K562 (cell line): ENCODE data around the gene NAV2. TPM values are rescaled to one million over a fixed set of nuclear protein-coding genes. Genes with fewer than 3 reads are reported as not detected.

Experiments used
- ATAC-seq: fragments of 200-7000 bp; cut with Tn5 transposase; 3 replicates; pipeline ENCODE4 v1.9.1; 2020; ENCODE audit warnings: moderate library complexity
- BruUV-seq: library from RNA; stranded (reverse); fragments of 400-500 nt; replicated peaks from 2 replicates; lab custom pipeline; 2021; lab: Mats Ljungman, UMichigan
- CTCF ChIA-PET: fragments of 300-600 bp; formaldehyde crosslinking; extraction: SDS; loops from one replicate; lab custom pipeline; 2021; ENCODE audit warnings: low intra/inter-chr PET ratio; lab: Yijun Ruan, JAX
- POLR2A ChIA-PET: fragments of 300-600, 350-650 bp; sonication (Branson Sonifier 250); formaldehyde crosslinking; extraction: SDS; loops from one replicate; lab custom pipeline; 2021; ENCODE audit warnings: antibody characterized with exemption, inconsistent platforms; lab: Yijun Ruan, JAX
- DNase-seq, 4 experiments: peaks; one replicate each; pipeline versions ENCODE4 v3.0.0 to v3.0.0-alpha.2; 2011 to 2018; ENCODE audit warnings: low spot score in 3 of 4, mixed read lengths in 3 of 4; ENCODE audit errors: extremely low read depth in 1 of 4
- FAIRE-seq: peaks from 2 replicates; lab custom pipeline; 2011; peaks lifted over from hg19 to GRCh38; lab: Jason Lieb, UNC
- H2AFZ ChIP-seq: 2 replicates; pipeline ENCODE4 v1.6.0; 2011; ENCODE audit warnings: low read depth, low read length, control low read depth, inconsistent platforms
- H3K27ac ChIP-seq: fragments of 200-600 bp; 3 replicates; pipeline ENCODE4 v1.8.0; 2011; ENCODE audit warnings: low read depth, mild to moderate bottlenecking, control low read depth, inconsistent platforms, low read length, moderate library complexity, mixed read lengths; ENCODE audit errors: extremely low read depth
- H3K27me3 ChIP-seq, 2 experiments: fragments of 300-600 bp in 1 of 2; 2 replicates in 1 of 2; 3 replicates in 1 of 2; pipeline versions ENCODE4 v1.6.0 to v1.8.0; 2011; ENCODE audit warnings: inconsistent platforms in 2 of 2, low read length in 2 of 2, mild to moderate bottlenecking in 1 of 2, mixed read lengths in 1 of 2, moderate library complexity in 1 of 2; ENCODE audit not compliant: control insufficient read depth in 2 of 2, insufficient read depth in 2 of 2
- H3K36me3 ChIP-seq: fragments of 300-600 bp; 3 replicates; pipeline ENCODE4 v1.8.0; 2011; ENCODE audit warnings: mild to moderate bottlenecking, low read length, inconsistent platforms; ENCODE audit not compliant: control insufficient read depth, insufficient read depth
- H3K4me1 ChIP-seq, 2 experiments: fragments of 200-600 bp in 1 of 2; replicated peaks in 1 of 2; 2 replicates in 1 of 2; 3 replicates in 1 of 2; pipeline versions ENCODE4 v1.5.1 to v1.8.0; 2011; ENCODE audit warnings: inconsistent platforms in 2 of 2, low read length in 2 of 2, mild to moderate bottlenecking in 1 of 2, mixed read lengths in 1 of 2, moderate library complexity in 1 of 2; ENCODE audit not compliant: control insufficient read depth in 2 of 2, insufficient read depth in 2 of 2
- H3K4me2 ChIP-seq: 2 replicates; pipeline ENCODE4 v1.6.1; 2011; ENCODE audit warnings: low read length, control low read depth, inconsistent platforms, mixed read lengths; ENCODE audit not compliant: insufficient read depth
- H3K4me3 ChIP-seq: fragments of 200-600 bp; sonication (generic), shearing (Covaris generic); 2 replicates; pipeline ENCODE4 v1.5.1; 2016; ENCODE audit warnings: control low read depth, inconsistent platforms
- H3K79me2 ChIP-seq: fragments of 200-600 bp; 3 replicates; pipeline ENCODE4 v1.8.0; 2011; ENCODE audit warnings: low read length, inconsistent platforms; ENCODE audit not compliant: control insufficient read depth, insufficient read depth
- H3K9ac ChIP-seq, 2 experiments: 2 replicates each; pipeline versions ENCODE4 v1.6.0 to v1.6.1; 2011; ENCODE audit warnings: low read depth in 2 of 2, low read length in 2 of 2, control low read depth in 1 of 2, inconsistent platforms in 1 of 2, mild to moderate bottlenecking in 1 of 2, mixed read lengths in 1 of 2; ENCODE audit not compliant: insufficient read depth in 1 of 2
- H3K9me1 ChIP-seq: one replicate; pipeline ENCODE4 v1.6.0; 2011; ENCODE audit warnings: inconsistent platforms, mild to moderate bottlenecking, low read length, moderate library complexity; ENCODE audit not compliant: control insufficient read depth, insufficient read depth
- H3K9me3 ChIP-seq: replicated peaks from 2 replicates; pipeline ENCODE4 v1.5.1; 2011; ENCODE audit warnings: low read depth, low read length, inconsistent platforms; ENCODE audit not compliant: control insufficient read depth, insufficient read depth
- H4K20me1 ChIP-seq: replicated peaks from 2 replicates; pipeline ENCODE4 v1.6.1; 2011; ENCODE audit warnings: low read length, inconsistent platforms, mixed read lengths; ENCODE audit not compliant: control insufficient read depth, insufficient read depth
- EWSR1 ChIP-seq: fragments of 450-650 bp; IDR thresholded peaks from 2 replicates; pipeline ENCODE4 v1.6.1; 2018; ENCODE audit warnings: borderline replicate concordance, mild to moderate bottlenecking, low read depth, moderate library complexity; ENCODE audit not compliant: partially characterized antibody
- NR2F6 ChIP-seq: fragments of 450-650 bp; formaldehyde crosslinking; IDR thresholded peaks from 2 replicates; pipeline ENCODE4 v1.4.0; 2020; ENCODE audit warnings: mild to moderate bottlenecking
- RHOXF2B ChIP-seq: fragments of 250-450 bp; sonication (Bioruptor Pico); conservative IDR thresholded peaks from 2 replicates; pipeline ENCODE4 v1.5.1; 2021
- ZFP36 ChIP-seq: fragments of 150-350 bp; IDR thresholded peaks from 2 replicates; pipeline ENCODE4 v1.6.1; 2018; ENCODE audit warnings: low read length, low read depth; ENCODE audit not compliant: partially characterized antibody
- WGBS: fragments of 100-300 bp; shearing (Covaris generic); methylation state at CpG from one replicate; pipeline ENCODE4 v1.1.6; 2016; ENCODE audit warnings: low coverage, mixed read lengths; ENCODE audit not compliant: insufficient coverage; ENCODE audit errors: missing lambda C conversion rate; 5-methylcytosine and 5-hydroxymethylcytosine counted together
- in situ Hi-C: fragments of 300-500 bp; cut with MboI; formaldehyde crosslinking; loops from 4 replicates; pipeline ENCODE4 v1.15.0; 2018; ENCODE audit warnings: inconsistent platforms, mixed read lengths
- intact Hi-C: fragments of 100-400 bp; cut with micrococcal nuclease; formaldehyde crosslinking; loops from 2 replicates; pipeline ENCODE4 v1.14.2; 2022
- polyA plus RNA-seq, 8 experiments: library from polyadenylated mRNA; depleted of rRNA in 4 of 8; stranded (reverse) in 5 of 8; unstranded in 3 of 8; fragments of >200 nt; fragmentation: Nextera tagmentation in 2 of 8; fragmentation: Illumina TruSeq in 1 of 8; extraction: Ambion mirVana in 2 of 8; extraction: Trizol in 1 of 8; gene quantifications; 2 replicates each; pipeline versions ENCODE4 v1.2.1 to v1.2.3, GENCODE V29; 2011 to 2014; ENCODE audit warnings: inconsistent platforms in 1 of 8, missing spikeins in 1 of 8
- total RNA-seq, 7 experiments: library from RNA; depleted of rRNA in 6 of 7; stranded (reverse); fragments of >200 nt in 6 of 7; fragmentation: Illumina TruSeq in 2 of 7; extraction: Trizol in 2 of 7; gene quantifications; 2 replicates each; pipeline versions ENCODE4 v1.2.1 to v1.2.3, GENCODE V29; 2011 to 2021; ENCODE audit warnings: low replicate concordance in 1 of 7
- TF ChIP-seq, protein P1 (sequence below), 3 experiments: fragments of 200-800 bp in 1 of 3; fragments of 250-450 bp in 1 of 3; fragments of 450-650 bp in 1 of 3; sonication (Bioruptor Pico) in 1 of 3; sonication (Bioruptor generic) in 1 of 3; formaldehyde crosslinking in 1 of 3; IDR thresholded peaks; 2 replicates each; pipeline versions ENCODE4 v1.6.1 to v1.8.0; 2016 to 2022; ENCODE audit warnings: mild to moderate bottlenecking in 2 of 3, missing genetic modification characterization in 2 of 3, missing compliant biosample characterization in 1 of 3, moderate library complexity in 1 of 3

Gene NAV2
- total and polyA plus RNA-seq, 9 of the 15 experiments (the other 6 are each of a cell fraction or from before 2014, with no cell fraction given): 0.03 to 0.35 (median 0.05) TPM

DNA sequence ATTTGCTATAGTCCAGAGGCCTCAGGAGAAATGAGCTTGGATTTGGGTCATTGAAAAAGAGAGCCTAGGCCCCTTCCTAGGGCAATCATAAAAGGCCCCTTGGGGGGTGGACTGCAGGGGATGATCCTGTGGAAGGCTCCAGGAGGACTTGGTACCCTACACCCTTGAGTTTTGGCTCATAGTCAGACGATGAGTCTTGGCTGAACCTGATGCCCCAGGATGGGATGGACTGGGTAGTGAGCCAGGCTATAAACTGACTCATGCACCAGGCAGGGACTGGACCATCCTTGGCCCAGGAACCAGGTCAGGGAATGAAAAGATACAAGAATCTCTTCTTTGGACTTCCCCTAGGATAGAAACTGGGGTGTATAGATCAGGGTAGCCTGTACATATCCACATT, 54.2 kb downstream of the NAV2 start:
- Histone ChIP-seq H3K4me3 (no peak overlapping the region), H3K4me2 (no peak overlapping the region), H3K9ac (no peak overlapping the region), H3K36me3 (no peaks in the 10 kb centered on the region), H2AFZ (no peak overlapping the region), H4K20me1 (no peaks in the 10 kb centered on the region), H3K9me1 (no peaks in the 10 kb centered on the region), H3K9me3 (no peaks in the 10 kb centered on the region), H3K79me2 (no peaks in the 10 kb centered on the region), H3K27ac (no peak overlapping the region), H3K27me3 (peaks cover 0 to 6% of the 10 kb centered on the region in 2 experiments; a peak in 1 of 5 replicates), H3K4me1 (no peaks in the 10 kb centered on the region)
- DNase-seq: no peak
- FAIRE-seq: no peak
- ChIA-PET POLR2A (interaction anchor here (1.3 kb wide), 1 partner anchor 8 kb away, joined by 3 read pairs; no protein-coding TSS in a partner anchor), CTCF (no interaction called here)
- intact Hi-C loops (no loop called here), in situ Hi-C loops (loop anchor here (25.0 kb wide), 1 partner anchor 705 kb away; the partner anchor contains the start of gene MRGPRX2)
- BruUV-seq: no TSS peak
- ATAC-seq: no peak
- TF ChIP-seq EWSR1 (no peak), ZFP36 (no peak), RHOXF2B (CRISPR knock-in tag) (no peak), NR2F6 (CRISPR knock-in tag) (no peak)
- TF ChIP-seq, protein P1, sequence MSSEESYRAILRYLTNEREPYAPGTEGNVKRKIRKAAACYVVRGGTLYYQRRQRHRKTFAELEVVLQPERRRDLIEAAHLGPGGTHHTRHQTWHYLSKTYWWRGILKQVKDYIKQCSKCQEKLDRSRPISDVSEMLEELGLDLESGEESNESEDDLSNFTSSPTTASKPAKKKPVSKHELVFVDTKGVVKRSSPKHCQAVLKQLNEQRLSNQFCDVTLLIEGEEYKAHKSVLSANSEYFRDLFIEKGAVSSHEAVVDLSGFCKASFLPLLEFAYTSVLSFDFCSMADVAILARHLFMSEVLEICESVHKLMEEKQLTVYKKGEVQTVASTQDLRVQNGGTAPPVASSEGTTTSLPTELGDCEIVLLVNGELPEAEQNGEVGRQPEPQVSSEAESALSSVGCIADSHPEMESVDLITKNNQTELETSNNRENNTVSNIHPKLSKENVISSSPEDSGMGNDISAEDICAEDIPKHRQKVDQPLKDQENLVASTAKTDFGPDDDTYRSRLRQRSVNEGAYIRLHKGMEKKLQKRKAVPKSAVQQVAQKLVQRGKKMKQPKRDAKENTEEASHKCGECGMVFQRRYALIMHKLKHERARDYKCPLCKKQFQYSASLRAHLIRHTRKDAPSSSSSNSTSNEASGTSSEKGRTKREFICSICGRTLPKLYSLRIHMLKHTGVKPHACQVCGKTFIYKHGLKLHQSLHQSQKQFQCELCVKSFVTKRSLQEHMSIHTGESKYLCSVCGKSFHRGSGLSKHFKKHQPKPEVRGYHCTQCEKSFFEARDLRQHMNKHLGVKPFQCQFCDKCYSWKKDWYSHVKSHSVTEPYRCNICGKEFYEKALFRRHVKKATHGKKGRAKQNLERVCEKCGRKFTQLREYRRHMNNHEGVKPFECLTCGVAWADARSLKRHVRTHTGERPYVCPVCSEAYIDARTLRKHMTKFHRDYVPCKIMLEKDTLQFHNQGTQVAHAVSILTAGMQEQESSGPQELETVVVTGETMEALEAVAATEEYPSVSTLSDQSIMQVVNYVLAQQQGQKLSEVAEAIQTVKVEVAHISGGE (CRISPR knock-in tag; IDR thresholded peaks at IDR 0.05): no peak
- 0% methylated on average over 1 of the region's 1 CpG for WGBS
